Measurements from ENCODE around the gene GOLGA8B.
"Not testable (repeated sequence)": the region's sequence is repeated elsewhere in the genome, so short reads cannot be mapped to it uniquely, and the experiment has no call there.

DNA sequence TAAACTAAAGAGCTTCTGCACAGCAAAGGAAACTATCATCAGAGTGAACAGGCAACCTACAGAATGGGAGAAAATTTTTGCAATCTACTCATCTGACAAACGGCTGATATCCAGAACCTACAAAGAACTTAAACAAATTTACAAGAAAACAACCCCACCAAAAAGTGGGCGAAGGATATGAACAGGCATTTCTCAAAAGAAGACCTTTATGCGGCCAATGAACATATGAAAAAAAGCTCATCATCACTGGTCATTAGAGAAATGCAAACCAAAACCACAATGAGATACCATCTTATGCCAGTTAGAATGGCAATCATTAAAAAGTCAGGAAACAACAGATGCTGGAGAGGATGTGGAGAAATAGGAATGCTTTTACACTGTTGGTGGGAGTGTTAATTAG, 49.7 kb upstream of the GOLGA8B start:
- TF ChIP-seq, protein P1, sequence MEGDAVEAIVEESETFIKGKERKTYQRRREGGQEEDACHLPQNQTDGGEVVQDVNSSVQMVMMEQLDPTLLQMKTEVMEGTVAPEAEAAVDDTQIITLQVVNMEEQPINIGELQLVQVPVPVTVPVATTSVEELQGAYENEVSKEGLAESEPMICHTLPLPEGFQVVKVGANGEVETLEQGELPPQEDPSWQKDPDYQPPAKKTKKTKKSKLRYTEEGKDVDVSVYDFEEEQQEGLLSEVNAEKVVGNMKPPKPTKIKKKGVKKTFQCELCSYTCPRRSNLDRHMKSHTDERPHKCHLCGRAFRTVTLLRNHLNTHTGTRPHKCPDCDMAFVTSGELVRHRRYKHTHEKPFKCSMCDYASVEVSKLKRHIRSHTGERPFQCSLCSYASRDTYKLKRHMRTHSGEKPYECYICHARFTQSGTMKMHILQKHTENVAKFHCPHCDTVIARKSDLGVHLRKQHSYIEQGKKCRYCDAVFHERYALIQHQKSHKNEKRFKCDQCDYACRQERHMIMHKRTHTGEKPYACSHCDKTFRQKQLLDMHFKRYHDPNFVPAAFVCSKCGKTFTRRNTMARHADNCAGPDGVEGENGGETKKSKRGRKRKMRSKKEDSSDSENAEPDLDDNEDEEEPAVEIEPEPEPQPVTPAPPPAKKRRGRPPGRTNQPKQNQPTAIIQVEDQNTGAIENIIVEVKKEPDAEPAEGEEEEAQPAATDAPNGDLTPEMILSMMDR (optimal IDR thresholded peaks at IDR 0.05 in 1 of 3, IDR thresholded peaks at IDR 0.05 in 1 of 3, conservative IDR thresholded peaks at IDR 0.05 in 1 of 3; ENCODE audit: extremely low read depth in 1 of 3, insufficient read depth in 2 of 3, low read length in 3 of 3): not testable (repeated sequence)
- TF ChIP-seq EZH2 (IDR thresholded peaks at IDR 0.05; ENCODE audit: low read length): not testable (repeated sequence)
